ENCODE data around the gene BEGAIN. TPM values are rescaled to one million over a fixed set of nuclear protein-coding genes. Genes with fewer than 3 reads are reported as not detected.

BEGAIN gene
- total and polyA plus RNA-seq, 7 donors, result 0.36 to 1.4 (median 0.60) TPM

DNA sequence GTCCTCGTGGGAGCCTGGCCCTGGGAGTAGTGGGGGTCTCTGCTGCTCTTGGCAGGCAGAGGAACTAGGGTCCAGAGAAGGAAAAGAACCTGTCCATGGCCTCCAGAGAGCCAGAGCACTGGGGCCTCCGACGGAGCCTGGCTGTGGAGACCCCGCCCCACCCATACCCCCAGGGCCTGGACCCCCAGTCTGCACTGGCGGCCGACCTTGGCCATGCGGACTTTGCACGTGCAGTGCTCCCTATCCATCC, 1.1 kb downstream of the BEGAIN start:
- peak overlapping the region in 1 of 4 donors; percentile 48 for H3K4me3 ChIP-seq
- no peak for DNase-seq

DNA sequence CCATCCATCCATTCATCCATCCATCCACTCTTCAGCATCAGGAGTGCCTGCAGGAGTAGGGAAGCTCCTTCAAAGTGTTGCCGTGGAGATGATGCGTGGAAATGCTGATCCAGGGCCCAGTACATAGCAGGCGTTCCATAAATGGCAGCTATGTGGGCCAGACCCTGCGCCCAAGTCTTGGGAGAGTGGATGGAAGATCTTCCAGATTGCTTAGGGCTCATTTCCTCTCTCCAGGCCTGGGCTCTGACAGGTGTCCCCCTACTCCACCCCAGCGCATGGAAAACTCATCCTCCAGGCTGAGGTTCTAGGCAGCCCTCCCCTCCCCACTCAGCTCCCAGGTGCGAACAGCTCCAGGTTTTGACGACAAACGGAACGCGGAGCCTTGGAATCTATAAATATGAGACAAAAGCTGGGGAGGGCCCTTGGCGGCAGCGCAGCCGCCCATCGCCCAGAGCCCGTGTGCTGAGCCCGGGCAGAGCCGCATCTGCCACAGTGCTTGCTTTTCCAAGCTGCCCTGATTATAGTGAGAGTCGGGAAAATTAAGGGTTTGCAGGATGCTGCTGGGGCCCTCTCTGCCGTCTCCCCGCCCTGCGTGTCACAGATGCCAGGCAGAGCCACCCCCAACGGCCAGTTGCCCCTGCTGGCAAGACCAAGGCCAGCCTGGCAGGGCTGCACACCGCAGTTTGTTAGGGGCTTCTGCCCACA, 1.6 kb downstream of the BEGAIN start:
- no peak overlapping the region for H3K4me3 ChIP-seq
- peak; percentile 25 for DNase-seq
- 91% methylated on average over 23 of the region's 23 CpGs for WGBS, 2 donors
- H3K36me3 ChIP-seq, result no peaks in the 10 kb centered on the region
- no peak for TF ChIP-seq EP300 (IDR thresholded peaks at IDR 0.05)
- TF ChIP-seq POLR2A (IDR thresholded peaks at IDR 0.05), result no peak
- TF ChIP-seq, protein P1, sequence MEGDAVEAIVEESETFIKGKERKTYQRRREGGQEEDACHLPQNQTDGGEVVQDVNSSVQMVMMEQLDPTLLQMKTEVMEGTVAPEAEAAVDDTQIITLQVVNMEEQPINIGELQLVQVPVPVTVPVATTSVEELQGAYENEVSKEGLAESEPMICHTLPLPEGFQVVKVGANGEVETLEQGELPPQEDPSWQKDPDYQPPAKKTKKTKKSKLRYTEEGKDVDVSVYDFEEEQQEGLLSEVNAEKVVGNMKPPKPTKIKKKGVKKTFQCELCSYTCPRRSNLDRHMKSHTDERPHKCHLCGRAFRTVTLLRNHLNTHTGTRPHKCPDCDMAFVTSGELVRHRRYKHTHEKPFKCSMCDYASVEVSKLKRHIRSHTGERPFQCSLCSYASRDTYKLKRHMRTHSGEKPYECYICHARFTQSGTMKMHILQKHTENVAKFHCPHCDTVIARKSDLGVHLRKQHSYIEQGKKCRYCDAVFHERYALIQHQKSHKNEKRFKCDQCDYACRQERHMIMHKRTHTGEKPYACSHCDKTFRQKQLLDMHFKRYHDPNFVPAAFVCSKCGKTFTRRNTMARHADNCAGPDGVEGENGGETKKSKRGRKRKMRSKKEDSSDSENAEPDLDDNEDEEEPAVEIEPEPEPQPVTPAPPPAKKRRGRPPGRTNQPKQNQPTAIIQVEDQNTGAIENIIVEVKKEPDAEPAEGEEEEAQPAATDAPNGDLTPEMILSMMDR (IDR thresholded peaks at IDR 0.05), result no peak
- TF ChIP-seq POLR2AphosphoS5 (IDR thresholded peaks at IDR 0.05), result no peak
- H3K4me1 ChIP-seq, result peaks cover 0 to 9% (median 7%) of the 10 kb centered on the region in 4 donors
- H3K27ac ChIP-seq, result no peak overlapping the region
- H3K9me3 ChIP-seq, result no peaks in the 10 kb centered on the region
- intact Hi-C loops (cut with DNase I), result no loop called here
- peaks cover 19 to 45% (median 28%) of the 10 kb centered on the region in 3 donors for H3K27me3 ChIP-seq

More for the DNA sequence above, 1.1 kb downstream of the BEGAIN start:
- Histone ChIP-seq H3K27ac (no peak overlapping the region), H3K27me3 (peaks cover 19 to 50% (median 28%) of the 10 kb centered on the region in 3 donors), H3K9me3 (no peaks in the 10 kb centered on the region), H3K4me1 (peaks cover 0 to 9% (median 7%) of the 10 kb centered on the region in 4 donors), H3K36me3 (no peaks in the 10 kb centered on the region)
- intact Hi-C loops (cut with DNase I), result no loop called here
- 41 to 42% methylated on average over 8 of the region's 8 CpGs for WGBS, 2 donors
- no peak for TF ChIP-seq POLR2AphosphoS5 (IDR thresholded peaks at IDR 0.05)
- no peak for TF ChIP-seq EP300 (IDR thresholded peaks at IDR 0.05)
- no peak for TF ChIP-seq POLR2A (IDR thresholded peaks at IDR 0.05)
- TF ChIP-seq, protein P1 (IDR thresholded peaks at IDR 0.05), result no peak

DNA sequence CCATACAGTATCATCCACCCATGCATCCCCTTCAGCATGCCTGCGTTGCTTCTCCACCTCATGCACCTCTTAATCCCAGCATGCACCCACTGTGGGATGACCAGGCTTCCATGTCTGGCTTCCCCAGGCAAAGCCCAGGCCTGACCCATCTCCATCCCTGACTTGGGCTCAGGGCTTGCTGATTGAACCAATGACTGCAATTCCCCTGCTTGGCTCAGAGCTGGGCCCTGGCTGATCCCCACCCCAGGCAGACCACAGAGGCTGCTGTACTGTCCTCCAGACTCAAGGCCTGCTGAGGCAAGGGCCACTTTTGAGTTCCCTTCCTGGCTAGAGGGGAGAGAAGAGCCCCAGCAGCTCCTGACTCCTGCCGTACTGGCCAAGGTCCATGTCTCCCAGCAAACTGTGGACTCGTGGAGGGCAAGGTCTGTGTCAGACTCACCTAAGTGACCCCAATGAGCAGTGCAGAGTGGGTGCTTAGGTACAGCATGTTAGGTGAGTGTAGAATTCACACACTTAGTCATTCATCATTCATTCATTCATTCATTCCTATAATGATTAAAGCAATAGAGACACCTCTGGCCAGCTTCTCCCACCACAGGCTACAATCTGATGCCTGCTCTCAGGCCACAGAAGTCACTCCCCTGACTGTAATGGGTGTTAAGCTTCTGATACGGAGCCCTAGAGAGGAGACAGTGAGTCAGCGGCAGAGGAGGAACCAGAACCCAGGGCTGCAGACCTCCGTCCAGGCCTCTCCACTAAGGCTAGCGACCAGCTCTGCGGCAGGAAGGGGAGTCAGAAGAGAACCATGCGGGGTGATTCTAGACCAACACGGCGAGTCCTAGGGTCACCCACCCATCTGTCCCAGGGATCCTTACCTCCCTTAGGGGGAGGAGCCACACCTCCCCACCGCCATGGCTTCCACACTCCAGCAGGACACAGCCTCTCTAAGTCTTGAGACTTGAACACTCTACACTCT, 2.9 kb downstream of the BEGAIN start:
- H3K9me3 ChIP-seq, result no peaks in the 10 kb centered on the region
- peak; percentile 24 for DNase-seq
- TF ChIP-seq, protein P1 (IDR thresholded peaks at IDR 0.05), result no peak
- no peak for TF ChIP-seq EP300 (IDR thresholded peaks at IDR 0.05)
- no peak for TF ChIP-seq POLR2AphosphoS5 (IDR thresholded peaks at IDR 0.05)
- TF ChIP-seq POLR2A (IDR thresholded peaks at IDR 0.05), result no peak
- no peaks in the 10 kb centered on the region for H3K36me3 ChIP-seq
- WGBS, 2 donors, result 86 to 89% methylated on average over 12 of the region's 12 CpGs
- H3K4me1 ChIP-seq, result peaks cover 0 to 9% (median 7%) of the 10 kb centered on the region in 4 donors
- H3K4me3 ChIP-seq, result no peak overlapping the region
- H3K27me3 ChIP-seq, result peaks cover 19 to 34% (median 28%) of the 10 kb centered on the region in 3 donors
- no peak overlapping the region for H3K27ac ChIP-seq
- intact Hi-C loops (cut with DNase I), result no loop called here

DNA sequence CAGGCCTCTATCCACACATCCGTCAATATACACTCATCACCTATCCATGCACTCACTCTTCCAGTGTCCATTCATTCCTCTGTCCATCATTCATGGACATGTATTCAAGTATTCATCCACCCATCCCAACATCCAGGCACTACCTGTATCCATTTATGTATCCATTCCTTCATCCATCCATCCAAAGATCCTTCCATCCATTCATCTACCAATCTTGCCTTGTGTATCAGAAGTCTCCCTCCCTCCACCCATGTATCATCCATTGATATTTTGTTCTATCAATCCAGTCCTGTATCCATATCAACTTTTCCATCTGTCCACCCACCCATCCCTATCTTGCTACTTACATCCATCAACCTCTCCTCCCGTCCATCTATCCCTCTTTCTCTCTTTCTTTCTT, 4.0 kb downstream of the BEGAIN start:
- TF ChIP-seq, protein P1 (IDR thresholded peaks at IDR 0.05), result no peak
- TF ChIP-seq EP300 (IDR thresholded peaks at IDR 0.05) (no peak), POLR2A (IDR thresholded peaks at IDR 0.05) (no peak), POLR2AphosphoS5 (IDR thresholded peaks at IDR 0.05) (no peak)
- H3K27me3 ChIP-seq, result peaks cover 19 to 23% (median 19%) of the 10 kb centered on the region in 3 donors
- H3K9me3 ChIP-seq, result no peaks in the 10 kb centered on the region
- H3K36me3 ChIP-seq, result no peaks in the 10 kb centered on the region
- H3K27ac ChIP-seq, result no peak overlapping the region
- H3K4me3 ChIP-seq, result no peak overlapping the region
- DNase-seq, result no peak
- intact Hi-C loops (cut with DNase I), result no loop called here
- 88 to 90% methylated on average over 2 of the region's 2 CpGs for WGBS, 2 donors
- H3K4me1 ChIP-seq, result peaks cover 0 to 9% (median 7%) of the 10 kb centered on the region in 4 donors
